Activated B cell treated with CpG ODN at 0.5 μM for 24 hours (primary cell): ENCODE data around the gene LLGL1. TPM values are rescaled to one million over a fixed set of nuclear protein-coding genes. Genes with fewer than 3 reads are reported as not detected.

Experiments
- ATAC-seq: fragments of 200-7000 bp; cut with Tn5 transposase; one replicate; pipeline ENCODE4 v1.10.0; 2021; ENCODE audit warnings: low read depth, mild to moderate bottlenecking, moderate library complexity
- CTCF ChIA-PET: fragments of 350-600 bp; sonication (Branson Sonifier 250); formaldehyde crosslinking; loops from one replicate; lab custom pipeline; 2021; ENCODE audit warnings: antibody characterized with exemption; lab: Charles Lee
- POLR2A ChIA-PET: fragments of 350-600 bp; sonication (Branson Sonifier 250); formaldehyde crosslinking; loops from one replicate; lab custom pipeline; 2021; ENCODE audit warnings: antibody characterized with exemption; lab: Charles Lee
- DNase-seq: peaks from one replicate; pipeline ENCODE4 v3.0.0; 2022
- H3K27ac Mint-ChIP-seq: one replicate; pipeline ENCODE4 v1.8.0; 2020; ENCODE audit warnings: mixed read lengths
- H3K27me3 Mint-ChIP-seq: one replicate; pipeline ENCODE4 v1.8.0; 2021; ENCODE audit warnings: mixed read lengths
- H3K36me3 Mint-ChIP-seq: one replicate; pipeline ENCODE4 v1.8.0; 2021; ENCODE audit warnings: low read depth, mixed read lengths
- H3K4me1 Mint-ChIP-seq: one replicate; pipeline ENCODE4 v1.8.0; 2021; ENCODE audit warnings: mixed read lengths
- H3K4me3 Mint-ChIP-seq: one replicate; pipeline ENCODE4 v1.8.0; 2020; ENCODE audit warnings: mild to moderate bottlenecking, mixed read lengths
- H3K9me3 Mint-ChIP-seq: one replicate; pipeline ENCODE4 v1.8.0; 2020; ENCODE audit warnings: mixed read lengths
- intact Hi-C: fragments of 100-400 bp; cut with micrococcal nuclease; formaldehyde crosslinking; loops from one replicate; pipeline ENCODE4 v1.15.1; 2024
- total RNA-seq: library from RNA; stranded (reverse); gene quantifications from 2 replicates; pipeline ENCODE4 v1.2.3, GENCODE V29; 2022
- TF ChIP-seq, protein P1 (sequence below): fragments of 200-600 bp; IDR thresholded peaks from one replicate; pipeline ENCODE4 v1.8.0; 2022; ENCODE audit warnings: antibody characterized with exemption, mild to moderate bottlenecking

LLGL1 gene
- total RNA-seq, 1 donor from 2014 or later: 10.5 TPM

- intact Hi-C loops: no loop called here
- H3K36me3 Mint-ChIP-seq: peaks cover 88% of the 10 kb centered on the region
- H3K27me3 Mint-ChIP-seq: no peaks in the 10 kb centered on the region
- ChIA-PET POLR2A (no interaction called here), CTCF (no interaction called here)
- ATAC-seq (no peak), DNase-seq (no peak)
- no peak overlapping the region for H3K4me3 Mint-ChIP-seq
- no peak overlapping the region for H3K27ac Mint-ChIP-seq
- H3K9me3 Mint-ChIP-seq: no peaks in the 10 kb centered on the region
- TF ChIP-seq, protein P1, sequence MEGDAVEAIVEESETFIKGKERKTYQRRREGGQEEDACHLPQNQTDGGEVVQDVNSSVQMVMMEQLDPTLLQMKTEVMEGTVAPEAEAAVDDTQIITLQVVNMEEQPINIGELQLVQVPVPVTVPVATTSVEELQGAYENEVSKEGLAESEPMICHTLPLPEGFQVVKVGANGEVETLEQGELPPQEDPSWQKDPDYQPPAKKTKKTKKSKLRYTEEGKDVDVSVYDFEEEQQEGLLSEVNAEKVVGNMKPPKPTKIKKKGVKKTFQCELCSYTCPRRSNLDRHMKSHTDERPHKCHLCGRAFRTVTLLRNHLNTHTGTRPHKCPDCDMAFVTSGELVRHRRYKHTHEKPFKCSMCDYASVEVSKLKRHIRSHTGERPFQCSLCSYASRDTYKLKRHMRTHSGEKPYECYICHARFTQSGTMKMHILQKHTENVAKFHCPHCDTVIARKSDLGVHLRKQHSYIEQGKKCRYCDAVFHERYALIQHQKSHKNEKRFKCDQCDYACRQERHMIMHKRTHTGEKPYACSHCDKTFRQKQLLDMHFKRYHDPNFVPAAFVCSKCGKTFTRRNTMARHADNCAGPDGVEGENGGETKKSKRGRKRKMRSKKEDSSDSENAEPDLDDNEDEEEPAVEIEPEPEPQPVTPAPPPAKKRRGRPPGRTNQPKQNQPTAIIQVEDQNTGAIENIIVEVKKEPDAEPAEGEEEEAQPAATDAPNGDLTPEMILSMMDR: no peak
- peaks cover 13% of the 10 kb centered on the region for H3K4me1 Mint-ChIP-seq
Observed at GRCh38 chr17:18252160-18252559, 26.7 kb downstream of the LLGL1 start.

DNA sequence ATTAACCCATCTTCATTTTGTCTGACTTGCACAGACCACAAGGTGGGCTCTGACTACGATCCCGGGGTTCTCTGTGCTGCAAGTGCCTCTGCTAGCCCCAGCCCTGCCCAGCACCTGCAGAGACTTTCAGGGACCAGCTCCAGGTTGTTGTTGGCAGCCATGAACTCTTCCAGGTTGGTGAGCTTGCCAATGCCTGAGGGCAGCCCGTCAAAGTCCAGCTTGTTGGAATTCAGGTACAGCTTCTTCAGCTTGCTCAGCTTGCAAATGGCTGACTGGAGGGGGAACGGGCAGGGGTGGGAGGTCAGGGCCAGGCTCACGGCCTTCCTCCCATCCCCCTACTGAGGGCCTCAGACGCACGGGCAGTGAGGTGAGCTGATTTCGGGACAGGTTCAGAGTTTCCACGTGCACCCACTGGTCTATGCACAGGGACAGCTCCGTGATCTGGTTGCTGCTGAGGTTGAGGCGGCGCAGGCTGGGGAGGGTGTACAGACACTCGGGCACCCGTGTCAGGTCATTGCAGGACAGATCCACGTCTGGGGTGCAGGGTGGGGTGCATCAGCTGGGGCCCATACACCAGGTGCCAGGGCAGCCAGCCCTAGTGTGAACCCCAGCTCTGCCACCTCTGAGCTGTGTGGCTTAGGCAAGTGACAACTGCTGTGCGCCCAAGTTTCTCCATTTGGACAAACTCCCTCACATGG is 27.9 kb downstream of the LLGL1 start:
- ChIA-PET POLR2A (no interaction called here), CTCF (interaction anchor here (0.6 kb wide), 1 partner anchor 22 kb away, joined by 3 read pairs; no protein-coding TSS in a partner anchor)
- no peak for DNase-seq
- Mint-ChIP-seq H3K4me1 (peaks cover 16% of the 10 kb centered on the region), H3K27ac (no peak overlapping the region), H3K9me3 (no peaks in the 10 kb centered on the region), H3K27me3 (no peaks in the 10 kb centered on the region), H3K4me3 (no peak overlapping the region), H3K36me3 (peaks cover 80% of the 10 kb centered on the region)
- no peak for ATAC-seq
- TF ChIP-seq, protein P1: no peak
- intact Hi-C loops: no loop called here

DNA sequence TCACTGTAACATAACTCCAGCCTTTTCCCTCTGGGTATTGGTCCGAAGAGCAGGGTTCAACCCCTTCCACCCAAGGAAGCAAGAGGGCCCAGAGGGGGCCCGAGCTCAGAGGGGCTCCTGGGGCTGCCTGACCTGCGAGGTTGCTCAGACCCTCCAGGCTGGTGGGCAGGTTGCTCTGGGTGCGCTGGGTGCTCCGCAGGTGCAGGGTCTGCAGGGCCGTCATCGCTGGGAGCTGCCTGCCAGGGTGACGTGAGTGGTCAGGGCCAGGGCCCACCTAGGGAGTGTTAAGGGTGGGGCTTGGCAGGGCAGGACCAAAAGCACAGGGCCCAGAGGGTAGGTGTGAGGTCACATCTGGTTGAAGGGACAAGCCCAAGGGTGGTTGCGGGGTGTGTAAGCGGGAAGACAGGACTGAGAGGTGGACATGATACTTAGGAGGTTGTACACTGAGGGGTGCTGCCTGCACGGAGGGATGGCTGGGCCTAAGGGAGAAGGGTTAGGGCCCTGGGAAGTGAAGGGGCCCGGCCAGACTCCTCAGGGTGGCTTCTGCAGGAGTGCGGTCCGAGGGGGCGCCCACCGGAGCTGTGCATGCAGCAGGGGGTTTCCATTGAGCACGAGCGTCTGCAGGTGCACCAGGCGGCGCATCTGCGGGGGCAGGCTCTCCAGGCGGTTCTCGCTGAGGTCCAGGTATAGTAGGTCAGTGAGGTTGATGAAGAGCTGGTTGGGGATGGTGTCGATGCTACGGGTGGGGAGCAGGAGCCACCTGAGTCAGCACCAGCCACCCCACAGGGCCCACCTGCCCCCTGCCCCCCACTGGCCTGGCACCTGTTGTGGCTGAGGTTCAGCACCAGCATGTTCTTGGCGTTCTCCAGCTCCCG is 28.7 kb downstream of the LLGL1 start:
- Mint-ChIP-seq H3K9me3 (no peaks in the 10 kb centered on the region), H3K27me3 (no peaks in the 10 kb centered on the region), H3K4me3 (no peak overlapping the region), H3K4me1 (peaks cover 20% of the 10 kb centered on the region), H3K27ac (no peak overlapping the region), H3K36me3 (peaks cover 72% of the 10 kb centered on the region)
- intact Hi-C loops: no loop called here
- TF ChIP-seq, protein P1: no peak
- ATAC-seq (no peak), DNase-seq (no peak)
- POLR2A ChIA-PET: no interaction called here
- CTCF ChIA-PET: interaction anchor here (0.6 kb wide), 1 partner anchor 21 kb away, joined by 3 read pairs; no protein-coding TSS in a partner anchor

DNA sequence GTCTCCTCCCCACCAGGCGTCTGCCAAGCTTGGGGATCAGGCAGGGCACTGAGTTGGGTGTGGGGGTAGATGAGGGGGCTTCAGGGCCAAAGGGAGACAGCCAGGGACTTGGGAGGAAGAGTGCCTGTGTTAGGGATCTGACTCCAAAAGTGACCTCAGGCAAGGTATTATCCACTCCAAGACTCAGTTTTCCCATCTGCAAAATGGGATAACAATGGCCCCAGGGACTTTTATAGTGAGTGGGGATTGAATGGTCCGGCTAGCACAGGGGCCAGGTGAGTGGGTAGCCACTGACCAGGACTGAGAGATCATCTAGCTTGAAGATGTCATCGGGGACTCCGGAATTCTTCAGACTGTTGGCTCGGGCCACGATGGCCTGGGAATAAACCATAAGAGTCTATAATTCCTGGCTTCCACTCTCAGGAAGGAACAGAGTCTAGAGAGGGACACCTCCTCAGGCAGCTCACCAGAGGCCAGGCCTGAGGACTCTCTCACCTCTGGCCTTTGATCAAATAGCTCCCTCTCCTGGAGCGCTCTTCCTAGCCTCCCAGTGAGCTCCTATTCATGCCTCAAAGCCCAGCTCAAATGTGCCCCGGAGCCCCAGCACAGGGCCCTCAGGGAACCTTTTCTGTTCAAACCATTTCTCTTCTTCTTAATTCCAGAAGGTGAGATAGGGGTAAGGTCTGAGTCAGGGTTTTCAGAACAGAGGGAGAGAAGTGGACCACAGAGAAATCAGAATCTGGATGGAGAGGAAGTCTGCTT is 29.6 kb downstream of the LLGL1 start:
- no peak overlapping the region for H3K27ac Mint-ChIP-seq
- no peak overlapping the region for H3K4me3 Mint-ChIP-seq

More for the DNA sequence above, 29.6 kb downstream of the LLGL1 start:
- ChIA-PET POLR2A (no interaction called here), CTCF (interaction anchor here (1.1 kb wide), 1 partner anchor 38 kb away, joined by 3 read pairs; no protein-coding TSS in a partner anchor)
- Mint-ChIP-seq H3K9me3 (no peaks in the 10 kb centered on the region), H3K27me3 (no peaks in the 10 kb centered on the region), H3K36me3 (peaks cover 63% of the 10 kb centered on the region), H3K4me1 (peaks cover 26% of the 10 kb centered on the region)
- ATAC-seq: no peak
- TF ChIP-seq, protein P1: no peak
- DNase-seq: no peak
- intact Hi-C loops: no loop called here
